H1 (cell line): ENCODE data around the gene SESN1. TPM values are rescaled to one million over a fixed set of nuclear protein-coding genes. Genes with fewer than 3 reads are reported as not detected.

ENCODE experiments used
- CTCF ChIA-PET: fragments of 300-600 bp; sonication (Branson Sonifier 250); formaldehyde crosslinking; loops from one replicate; lab custom pipeline; 2021; ENCODE audit not compliant: partially characterized antibody; lab: Charles Lee
- POLR2A ChIA-PET: fragments of 300-600 bp; sonication (Branson Sonifier 250); formaldehyde crosslinking; loops from one replicate; lab custom pipeline; 2021; ENCODE audit warnings: inconsistent platforms; ENCODE audit not compliant: partially characterized antibody; lab: Charles Lee
- DNase-seq, 2 experiments: peaks; one replicate each; pipeline versions ENCODE4 v3.0.0 to v3.0.0-alpha.2; 2010 to 2022; ENCODE audit warnings: low spot score in 2 of 2, low read depth in 1 of 2, mixed read lengths in 1 of 2
- FAIRE-seq: peaks from 2 replicates; lab custom pipeline; 2011; peaks lifted over from hg19 to GRCh38; lab: Jason Lieb, UNC
- H2AFZ ChIP-seq: 2 replicates; pipeline ENCODE4 v1.8.1; 2012; ENCODE audit warnings: low read length, inconsistent platforms
- H2AK5ac ChIP-seq: 2 replicates; pipeline ENCODE4 v1.6.1; 2013; ENCODE audit warnings: low read depth, low read length
- H2BK120ac ChIP-seq: replicated peaks from 2 replicates; pipeline ENCODE3; 2013; ENCODE audit warnings: low read depth, low read length, inconsistent platforms
- H2BK12ac ChIP-seq: 2 replicates; pipeline ENCODE4 v1.6.1; 2013; ENCODE audit warnings: low read depth, low read length
- H2BK15ac ChIP-seq: 2 replicates; pipeline ENCODE4 v1.6.1; 2013; ENCODE audit warnings: low read length
- H2BK20ac ChIP-seq: 2 replicates; pipeline ENCODE4 v1.6.1; 2013; ENCODE audit warnings: low read length
- H2BK5ac ChIP-seq: 2 replicates; pipeline ENCODE4 v1.6.1; 2013; ENCODE audit warnings: low read depth, low read length
- H3K14ac ChIP-seq: 2 replicates; pipeline ENCODE4 v1.6.1; 2013; ENCODE audit warnings: inconsistent platforms; ENCODE audit not compliant: insufficient read length
- H3K18ac ChIP-seq: 2 replicates; pipeline ENCODE4 v1.6.1; 2013; ENCODE audit warnings: low read length; ENCODE audit errors: extremely low read depth
- H3K23ac ChIP-seq: 2 replicates; pipeline ENCODE4 v1.6.1; 2013; ENCODE audit warnings: inconsistent platforms; ENCODE audit not compliant: insufficient read length
- H3K23me2 ChIP-seq: 2 replicates; pipeline ENCODE4 v1.6.1; 2013; ENCODE audit warnings: low read depth, low read length
- H3K27ac ChIP-seq: 2 replicates; pipeline ENCODE4 v1.6.1; 2011; ENCODE audit warnings: low read depth, low read length, inconsistent platforms
- H3K27me3 ChIP-seq, 4 experiments: replicated peaks in 1 of 4; 1 replicate in 1 of 4; 2 replicates in 3 of 4; pipeline versions ENCODE4 v1.6.1 to v1.8.1; 2011 to 2013; ENCODE audit warnings: low read length in 3 of 4, mild to moderate bottlenecking in 3 of 4, inconsistent platforms in 2 of 4, mixed read lengths in 2 of 4, moderate library complexity in 1 of 4; ENCODE audit not compliant: control insufficient read depth in 3 of 4, insufficient read depth in 3 of 4; ENCODE audit errors: extremely low read depth in 1 of 4
- H3K36me3 ChIP-seq, 4 experiments: 2 replicates each; pipeline versions ENCODE4 v1.6.1 to v1.8.1; 2011 to 2013; ENCODE audit warnings: mild to moderate bottlenecking in 4 of 4, low read length in 3 of 4, moderate library complexity in 2 of 4, control low read depth in 1 of 4, inconsistent platforms in 1 of 4; ENCODE audit not compliant: insufficient read depth in 4 of 4, control insufficient read depth in 2 of 4
- H3K4ac ChIP-seq: replicated peaks from 2 replicates; pipeline ENCODE3; 2013; ENCODE audit warnings: low read length, low read depth, mixed read lengths, inconsistent platforms; ENCODE audit not compliant: insufficient read length
- H3K4me1 ChIP-seq, 4 experiments: replicated peaks in 1 of 4; 1 replicate in 1 of 4; 2 replicates in 3 of 4; pipeline versions ENCODE4 v1.6.1 to v1.8.1; 2011 to 2013; ENCODE audit warnings: low read length in 3 of 4, inconsistent platforms in 2 of 4, mixed read lengths in 1 of 4; ENCODE audit not compliant: insufficient read depth in 4 of 4, control insufficient read depth in 3 of 4
- H3K4me2 ChIP-seq, 2 experiments: 2 replicates each; pipeline versions ENCODE4 v1.6.1 to v1.8.1; 2011 to 2013; ENCODE audit warnings: low read depth in 2 of 2, low read length in 2 of 2, control low read depth in 1 of 2, inconsistent platforms in 1 of 2, mild to moderate bottlenecking in 1 of 2; ENCODE audit not compliant: insufficient read depth in 1 of 2
- H3K4me3 ChIP-seq, 4 experiments: fragments of 200-600, 300-600 bp in 1 of 4; sonication (generic), shearing (Covaris generic), sonication (Bioruptor Twin) in 1 of 4; 2 replicates each; pipeline versions ENCODE4 v1.5.1 to v1.8.1; 2011 to 2016; ENCODE audit warnings: low read length in 4 of 4, low read depth in 3 of 4, control low read depth in 2 of 4, inconsistent platforms in 2 of 4, mild to moderate bottlenecking in 2 of 4, mixed read lengths in 1 of 4, moderate library complexity in 1 of 4; ENCODE audit not compliant: insufficient read depth in 2 of 4; ENCODE audit errors: extremely low read depth in 1 of 4
- H3K56ac ChIP-seq: replicated peaks from 2 replicates; pipeline ENCODE3; 2013; ENCODE audit warnings: low read depth, mild to moderate bottlenecking, mixed read lengths, low read length, inconsistent platforms; ENCODE audit not compliant: insufficient read length
- H3K79me1 ChIP-seq: 2 replicates; pipeline ENCODE4 v1.6.1; 2013; ENCODE audit warnings: low read depth, low read length, control low read depth
- H3K79me2 ChIP-seq, 2 experiments: 2 replicates each; pipeline versions ENCODE4 v1.6.1 to v1.8.1; 2012 to 2013; ENCODE audit warnings: low read length in 2 of 2, mild to moderate bottlenecking in 2 of 2, inconsistent platforms in 1 of 2; ENCODE audit not compliant: insufficient read depth in 2 of 2, control insufficient read depth in 1 of 2
- H3K9ac ChIP-seq, 4 experiments: replicated peaks in 1 of 4; 1 replicate in 1 of 4; 2 replicates in 3 of 4; pipeline versions ENCODE4 v1.6.1 to v1.8.1; 2011 to 2013; ENCODE audit warnings: low read depth in 3 of 4, low read length in 3 of 4, control low read depth in 2 of 4, mild to moderate bottlenecking in 2 of 4, moderate library complexity in 2 of 4, inconsistent platforms in 1 of 4; ENCODE audit errors: extremely low read depth in 1 of 4
- H3K9me3 ChIP-seq, 2 experiments: 2 replicates each; pipeline versions ENCODE4 v1.6.1 to v1.8.1; 2012 to 2013; ENCODE audit warnings: mild to moderate bottlenecking in 2 of 2, moderate library complexity in 2 of 2, control low read depth in 1 of 2, inconsistent platforms in 1 of 2, low read depth in 1 of 2, low read length in 1 of 2, mixed read lengths in 1 of 2; ENCODE audit not compliant: insufficient read depth in 2 of 2
- H4K20me1 ChIP-seq, 2 experiments: replicated peaks in 1 of 2; 2 replicates each; pipeline versions ENCODE3 to v1.8.1; 2011 to 2013; ENCODE audit warnings: inconsistent platforms in 2 of 2, low read length in 2 of 2, mild to moderate bottlenecking in 1 of 2; ENCODE audit not compliant: insufficient read depth in 2 of 2, control insufficient read depth in 1 of 2
- H4K5ac ChIP-seq: 2 replicates; pipeline ENCODE4 v1.6.1; 2013; ENCODE audit warnings: low read length, low read depth, mixed read lengths, inconsistent platforms; ENCODE audit not compliant: insufficient read length
- H4K8ac ChIP-seq: 2 replicates; pipeline ENCODE4 v1.8.0; 2013; ENCODE audit warnings: mild to moderate bottlenecking, moderate library complexity, low read length, inconsistent platforms; ENCODE audit not compliant: insufficient read depth; ENCODE audit errors: extremely low read depth
- H4K91ac ChIP-seq: replicated peaks from 2 replicates; pipeline ENCODE3; 2013; ENCODE audit warnings: low read length, mixed read lengths, inconsistent platforms; ENCODE audit not compliant: insufficient read length
- CTBP2 ChIP-seq: IDR thresholded peaks from 2 replicates; pipeline ENCODE4 v1.7.0; 2011; ENCODE audit warnings: borderline replicate concordance, mild to moderate bottlenecking, moderate library complexity, mixed read lengths, low read length; ENCODE audit not compliant: insufficient read depth, insufficient read length
- WGBS, 2 experiments: shearing (Covaris generic) in 1 of 2; methylation state at CpG; one replicate each; pipeline versions ENCODE4 v1.1.6 to v1.1.7; 2013 to 2015; ENCODE audit warnings: low lambda C conversion rate in 2 of 2, mixed read lengths in 2 of 2, inconsistent platforms in 1 of 2, low coverage in 1 of 2, missing lambda C conversion rate in 1 of 2; ENCODE audit not compliant: insufficient replicate concordance in 2 of 2, insufficient coverage in 1 of 2, insufficient read length in 1 of 2; ENCODE audit errors: extremely low coverage in 1 of 2, missing lambda C conversion rate in 1 of 2; 5-methylcytosine and 5-hydroxymethylcytosine counted together
- polyA plus RNA-seq, 7 experiments: library from polyadenylated mRNA; depleted of rRNA in 3 of 7; stranded (reverse) in 5 of 7; unstranded in 2 of 7; fragments of >200 nt in 5 of 7; fragments of 200-250 nt in 2 of 7; gene quantifications; 1 replicate in 5 of 7; 2 replicates in 1 of 7; 4 replicates in 1 of 7; pipeline versions ENCODE4 v1.2.1 to v1.2.3, GENCODE V29; 2011 to 2013; ENCODE audit warnings: missing spikeins in 2 of 7, mixed read lengths in 2 of 7
- total RNA-seq: library from RNA; stranded (reverse); fragmentation: NEBNext Ultra II Directional; extraction: Animal tissue kit (Norgen Biotek cat#: 25700); gene quantifications from 2 replicates; pipeline ENCODE4 v1.2.1, GENCODE V29; 2021
- TF ChIP-seq, protein P1 (sequence below): IDR thresholded peaks from 2 replicates; pipeline ENCODE4 v1.6.1; 2011; ENCODE audit warnings: low read depth, mild to moderate bottlenecking, low read length; ENCODE audit not compliant: insufficient read depth

SESN1 gene
- total and polyA plus RNA-seq, 2 of the 8 experiments (the other 6 are each of a cell fraction or from before 2014, with no cell fraction given): 12.8 to 15.6 TPM

GRCh38 chr6:109031416-109031815, 63.2 kb downstream of the SESN1 start:
- ChIA-PET POLR2A (no interaction called here), CTCF (interaction anchor here (1.0 kb wide), 1 partner anchor 107 kb away, joined by 3 read pairs; no protein-coding TSS in a partner anchor)
- Histone ChIP-seq H3K4ac (no peak overlapping the region), H3K79me1 (no peaks in the 10 kb centered on the region), H3K14ac (no peak overlapping the region), H3K9me3 (no peaks in the 10 kb centered on the region), H3K27me3 (peaks cover 0 to 1% (median 0%) of the 10 kb centered on the region in 4 experiments; a peak in 1 of 7 replicates), H3K18ac (no peak overlapping the region), H3K27ac (no peak overlapping the region), H4K91ac (no peak overlapping the region), H3K23me2 (no peaks in the 10 kb centered on the region), H4K5ac (no peak overlapping the region), H2BK5ac (no peak overlapping the region), H2BK120ac (no peak overlapping the region), H3K4me2 (no peak overlapping the region), H2BK12ac (no peak overlapping the region), H2BK20ac (no peak overlapping the region), H2BK15ac (no peak overlapping the region), H2AK5ac (no peak overlapping the region), H3K23ac (no peak overlapping the region), H3K36me3 (no peaks in the 10 kb centered on the region), H3K9ac (no peak overlapping the region), H3K79me2 (no peaks in the 10 kb centered on the region), H4K8ac (no peak overlapping the region), H3K4me1 (no peaks in the 10 kb centered on the region), H4K20me1 (no peaks in the 10 kb centered on the region), H2AFZ (no peak overlapping the region), H3K56ac (no peak overlapping the region), H3K4me3 (no peak overlapping the region)
- DNase-seq (no peak), FAIRE-seq (no peak)
- 68% methylated on average over 1 of the region's 1 CpG; no CpG with 5 or more reads in 1 of the 2 experiments for WGBS, 2 experiments
- TF ChIP-seq, protein P1, sequence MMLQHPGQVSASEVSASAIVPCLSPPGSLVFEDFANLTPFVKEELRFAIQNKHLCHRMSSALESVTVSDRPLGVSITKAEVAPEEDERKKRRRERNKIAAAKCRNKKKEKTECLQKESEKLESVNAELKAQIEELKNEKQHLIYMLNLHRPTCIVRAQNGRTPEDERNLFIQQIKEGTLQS: no peak
- TF ChIP-seq CTBP2: no peak
